ENCODE results near the gene GDI2.
A peak's percentile ranks its signal among the peaks of the same experiment; 100 is the strongest.

Gene GDI2

DNA sequence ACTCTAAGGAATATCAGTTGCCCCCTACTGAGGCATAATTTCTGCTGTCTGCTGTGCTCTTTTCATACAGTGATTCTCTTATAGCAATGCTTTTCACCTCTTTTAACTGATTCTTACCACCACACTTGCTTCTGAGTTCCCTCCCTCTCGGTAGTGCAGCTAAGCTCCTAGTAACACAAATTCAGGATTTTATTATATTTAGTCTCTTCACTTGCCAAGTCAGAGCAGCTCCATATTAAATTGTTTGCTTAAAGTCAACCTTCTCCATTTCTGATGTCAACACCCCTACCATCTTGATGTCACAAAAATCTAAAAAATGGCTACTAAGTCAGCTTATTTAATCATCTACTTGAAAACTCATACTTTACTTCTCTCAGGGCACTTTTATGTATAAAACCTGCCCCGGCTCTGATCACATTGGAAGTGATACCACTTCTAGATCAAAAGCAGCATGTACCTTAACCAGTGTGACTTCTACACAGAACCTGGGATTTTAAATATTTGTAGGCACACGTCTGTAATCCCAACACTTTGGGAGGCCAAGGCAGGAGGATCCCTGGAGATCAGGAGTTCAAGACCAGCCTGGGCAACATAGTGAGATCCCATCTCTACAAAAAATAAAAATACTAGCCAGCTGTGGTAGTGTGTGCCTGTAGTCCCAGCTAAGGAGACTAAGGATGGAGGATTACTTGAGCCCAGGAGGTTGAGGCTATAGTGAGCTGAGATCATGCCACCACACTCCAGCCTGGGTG, 55.3 kb downstream of the GDI2 start:
- H3K4me3 ChIP-seq (ENCODE audit: low read depth, low read length), result no peak overlapping the region
- no peak for DNase-seq (ENCODE audit: low read depth)

DNA sequence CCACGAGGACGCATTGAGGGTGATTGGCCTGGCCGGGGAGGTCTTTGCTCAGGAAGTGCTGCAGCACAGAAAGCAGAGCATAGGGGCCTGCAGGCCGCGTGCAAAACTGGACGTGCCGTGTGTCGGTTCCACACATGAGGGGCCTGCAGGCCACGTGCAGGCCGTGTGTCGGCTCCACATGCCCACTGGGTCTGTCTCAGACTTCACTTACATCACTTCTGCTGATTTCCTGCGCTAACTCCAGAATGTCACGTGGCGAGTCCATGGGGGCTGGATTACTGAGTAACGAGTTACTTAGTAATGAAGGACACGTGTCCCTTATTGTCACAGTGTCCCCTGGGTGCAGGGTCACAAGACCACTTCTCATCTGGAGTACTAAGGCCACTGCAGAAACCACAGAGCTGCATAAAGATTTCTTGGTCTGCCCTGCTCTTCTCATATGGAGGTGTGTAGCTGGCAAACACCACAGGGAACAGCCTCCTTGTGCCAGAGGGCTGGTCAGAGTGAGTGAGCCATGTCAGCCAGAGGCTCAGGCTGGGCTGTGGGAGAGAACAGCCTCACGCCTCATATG, 60.8 kb downstream of the GDI2 start:
- H3K4me3 ChIP-seq (ENCODE audit: low read depth, low read length), result no peak overlapping the region
- peak; percentile 25 for DNase-seq (ENCODE audit: low read depth)

DNA sequence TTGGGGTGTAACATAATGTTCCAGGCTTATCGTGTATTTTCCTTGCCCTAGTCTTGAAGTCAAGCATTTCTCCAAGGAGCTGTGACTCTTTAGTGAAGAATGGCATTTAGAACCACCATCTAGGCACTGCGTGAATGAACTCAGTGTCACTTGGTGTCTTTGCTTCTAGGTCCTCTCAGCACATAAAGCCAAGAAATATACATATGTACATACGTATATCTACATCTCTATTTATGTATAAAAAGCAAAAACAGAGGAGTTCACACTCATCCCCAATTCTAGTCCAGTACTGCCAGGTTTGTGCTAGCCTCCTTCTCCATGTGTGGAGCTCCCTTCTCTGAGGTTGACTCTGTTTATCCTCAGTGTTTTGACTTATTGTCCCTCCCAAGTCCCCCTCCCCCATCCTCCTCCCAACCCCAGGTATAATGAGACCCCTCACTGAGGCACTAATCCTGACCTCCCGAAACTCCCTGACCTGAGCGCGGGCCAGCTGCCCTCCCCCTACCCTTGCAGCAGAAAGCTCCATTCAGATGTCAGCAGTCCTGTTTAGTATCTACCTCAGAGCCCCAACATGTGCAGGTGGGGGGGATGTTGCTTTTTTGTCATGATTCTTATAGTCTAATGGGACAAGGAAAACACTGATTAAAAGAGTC, 61.5 kb downstream of the GDI2 start:
- no peak overlapping the region for H3K4me3 ChIP-seq (ENCODE audit: low read depth, low read length)
- DNase-seq (ENCODE audit: low read depth), result no peak

DNA sequence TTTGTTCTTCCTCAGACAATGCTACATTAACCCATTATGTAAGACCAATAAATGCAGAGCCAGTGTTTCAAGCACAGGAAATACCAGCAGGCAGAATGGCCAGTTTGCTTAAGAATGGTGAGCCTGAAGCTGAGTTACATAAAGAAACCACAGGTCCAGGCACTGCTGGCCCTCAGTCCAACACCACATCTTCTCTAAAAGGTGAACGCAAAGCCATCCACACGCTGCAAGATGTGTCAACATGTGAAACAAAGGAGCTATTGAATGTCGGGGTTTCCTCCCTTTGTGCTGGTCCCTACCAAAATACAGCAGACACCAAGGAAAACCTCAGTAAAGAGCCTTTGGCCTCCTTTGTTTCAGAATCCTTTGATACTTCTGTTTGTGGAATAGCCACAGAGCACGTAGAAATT, 64.8 kb downstream of the GDI2 start:
- no peak for DNase-seq (ENCODE audit: low read depth)
- H3K4me3 ChIP-seq (ENCODE audit: low read depth, low read length), result no peak overlapping the region

DNA sequence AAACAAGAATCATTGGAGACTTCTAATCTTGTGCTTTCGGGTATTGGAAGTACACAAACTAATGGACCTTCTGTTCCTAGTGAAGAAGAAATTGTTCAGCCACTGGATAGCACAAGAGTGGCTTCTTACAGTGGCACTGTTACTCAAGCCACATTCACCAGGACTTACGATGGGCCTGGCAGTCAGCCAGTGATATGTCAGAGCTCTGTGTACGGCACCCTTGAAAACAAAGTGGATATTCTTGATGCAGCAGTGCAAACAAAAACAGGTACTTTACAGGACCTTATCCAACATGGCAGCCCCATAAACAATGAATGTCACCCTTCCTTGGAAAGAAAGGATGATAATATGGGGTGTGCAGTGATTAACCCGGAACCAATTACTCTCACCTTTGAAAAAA, 67.0 kb downstream of the GDI2 start:
- no peak for DNase-seq (ENCODE audit: low read depth)
- no peak overlapping the region for H3K4me3 ChIP-seq (ENCODE audit: low read depth, low read length)

DNA sequence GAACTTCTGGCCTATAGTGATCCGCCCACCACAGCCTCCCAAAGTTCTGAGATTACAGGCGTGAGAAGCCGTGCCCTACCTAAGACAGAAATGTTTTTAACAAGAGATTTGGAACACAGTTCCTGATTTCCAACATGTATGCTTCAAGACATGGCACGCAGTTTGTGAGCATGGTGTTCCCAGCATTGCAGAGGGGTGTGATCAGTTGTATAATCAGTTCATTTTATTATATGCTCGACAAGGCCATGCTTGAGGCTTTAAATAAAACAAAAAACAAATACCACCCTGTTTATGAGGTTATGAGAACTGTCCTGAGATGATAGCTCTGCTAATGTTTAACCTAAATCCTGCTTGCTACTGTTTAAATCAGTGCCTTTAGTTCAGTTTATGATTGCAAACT, 68.4 kb downstream of the GDI2 start:
- H3K4me3 ChIP-seq (ENCODE audit: low read depth, low read length), result no peak overlapping the region
- no peak for DNase-seq (ENCODE audit: low read depth)

DNA sequence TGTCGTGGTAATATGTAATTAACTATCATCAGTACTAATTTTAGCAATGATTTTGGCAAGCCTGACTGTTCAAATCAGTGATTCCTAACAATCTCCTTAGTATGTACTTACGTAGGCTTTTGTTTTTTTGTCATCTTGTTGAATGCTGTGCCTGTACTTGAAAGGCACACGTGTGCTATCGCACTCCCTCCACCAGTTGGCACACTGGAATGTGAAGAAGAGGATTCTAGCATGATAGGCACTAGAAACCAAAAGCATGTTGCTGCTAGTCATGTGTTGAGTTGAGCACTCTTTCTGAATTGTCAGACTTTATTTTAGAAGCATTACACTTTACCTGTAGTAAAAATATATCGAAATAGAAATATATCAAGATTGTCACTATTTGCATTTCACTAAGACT, 69.5 kb downstream of the GDI2 start:
- no peak overlapping the region for H3K4me3 ChIP-seq (ENCODE audit: low read depth, low read length)
- no peak for DNase-seq (ENCODE audit: low read depth)

DNA sequence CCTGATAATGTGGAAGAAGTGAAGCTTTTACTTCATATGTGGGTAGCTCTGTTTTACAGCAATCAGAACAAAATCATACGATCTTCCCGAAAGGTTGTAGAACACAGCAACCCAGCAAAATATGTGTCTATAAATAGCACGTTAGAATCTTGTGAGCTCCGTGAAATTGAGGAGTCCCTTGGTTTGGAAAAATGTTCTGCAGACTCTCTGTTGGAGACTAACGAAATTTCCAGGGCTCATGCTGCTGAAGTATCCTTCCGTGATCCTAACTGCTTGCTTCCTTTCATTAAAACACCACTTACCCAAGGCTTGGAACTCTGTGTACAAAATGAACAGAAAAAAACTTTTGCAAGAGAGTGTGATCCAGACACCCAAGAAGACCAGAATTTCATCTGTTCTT, 71.1 kb downstream of the GDI2 start:
- DNase-seq (ENCODE audit: low read depth), result no peak
- H3K4me3 ChIP-seq (ENCODE audit: low read depth, low read length), result no peak overlapping the region

DNA sequence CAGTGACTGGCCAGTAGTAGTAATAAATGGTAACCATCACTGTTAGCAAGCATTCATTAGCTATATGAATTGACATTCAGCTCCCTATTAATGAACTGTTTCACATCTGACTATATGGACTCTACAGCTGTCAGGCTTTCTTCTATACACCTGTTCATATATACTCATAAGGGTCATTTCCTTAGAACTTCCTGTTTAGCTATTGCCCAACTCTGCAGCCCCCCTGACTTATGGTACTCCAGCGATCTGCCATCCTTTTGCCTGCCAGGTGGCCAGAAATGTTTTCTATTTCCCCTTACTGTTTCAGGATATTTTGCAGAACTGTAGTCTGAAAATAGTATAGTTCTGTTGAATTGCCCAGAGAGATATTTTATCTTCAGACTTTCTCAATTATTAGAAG, 72.0 kb downstream of the GDI2 start:
- no peak overlapping the region for H3K4me3 ChIP-seq (ENCODE audit: low read depth, low read length)

DNA sequence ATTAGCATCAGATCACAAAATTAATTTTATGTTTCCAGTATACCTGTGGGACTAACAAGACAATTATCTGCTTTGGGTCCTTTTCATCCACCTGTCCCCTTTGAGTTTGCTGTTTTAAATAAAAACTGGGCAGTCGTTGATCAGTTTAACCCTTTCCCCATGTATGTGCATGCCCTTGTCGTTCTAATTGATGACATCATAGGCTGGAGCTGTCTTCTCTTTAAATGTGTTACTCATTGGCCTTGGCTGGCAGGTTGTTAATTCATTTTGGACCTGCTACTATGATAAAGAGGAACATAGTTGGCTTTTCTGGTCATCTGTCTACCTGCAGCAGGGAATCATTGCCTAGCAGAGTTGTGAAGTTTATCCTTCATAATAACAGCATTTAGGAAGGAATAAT, 74.8 kb downstream of the GDI2 start:
- no peak for DNase-seq (ENCODE audit: low read depth)
- no peak overlapping the region for H3K4me3 ChIP-seq (ENCODE audit: low read depth, low read length)

More for the DNA sequence above, 72.0 kb downstream of the GDI2 start:
- DNase-seq (ENCODE audit: low read depth), result no peak

DNA sequence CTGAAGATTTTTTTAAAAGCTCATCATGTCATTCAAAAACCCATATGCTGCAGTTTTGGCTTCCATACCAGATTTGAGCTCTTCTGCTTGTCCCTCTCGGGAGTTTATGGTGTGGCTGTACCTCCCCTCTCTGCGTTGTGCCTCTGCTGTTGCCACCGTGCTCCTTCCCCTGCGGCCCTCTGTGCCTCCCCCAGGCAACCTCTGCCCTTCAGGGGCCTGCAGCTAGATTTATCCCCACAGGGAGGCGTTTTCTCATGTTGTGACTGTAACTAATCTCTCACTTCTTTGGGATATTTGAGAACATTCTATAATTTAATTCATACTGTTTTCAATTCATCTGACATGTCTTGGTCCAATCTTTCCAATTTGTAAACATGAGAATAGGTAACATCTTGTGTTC, 75.9 kb downstream of the GDI2 start:
- H3K4me3 ChIP-seq (ENCODE audit: low read depth, low read length), result no peak overlapping the region
- DNase-seq (ENCODE audit: low read depth), result no peak

DNA sequence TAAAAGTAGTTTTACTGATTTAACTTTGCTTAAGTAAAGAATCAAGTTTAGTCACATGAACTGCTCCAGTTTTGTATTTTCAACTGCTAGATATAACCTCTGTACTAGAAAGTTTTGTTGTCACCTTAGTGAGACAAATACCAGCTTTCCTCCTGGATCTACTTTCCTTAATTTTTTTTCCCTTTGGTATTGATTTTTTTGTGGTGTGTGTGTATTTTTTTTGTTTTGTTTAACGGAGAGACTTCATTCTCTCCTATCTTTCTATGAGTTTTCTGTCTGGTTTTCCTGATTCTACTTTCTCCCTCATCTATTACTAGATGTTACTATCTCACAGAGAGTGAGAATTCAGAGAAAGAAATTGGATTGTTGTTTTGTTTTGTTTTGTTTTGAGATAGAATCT, 76.6 kb downstream of the GDI2 start:
- no peak overlapping the region for H3K4me3 ChIP-seq (ENCODE audit: low read depth, low read length)
- DNase-seq (ENCODE audit: low read depth), result no peak

DNA sequence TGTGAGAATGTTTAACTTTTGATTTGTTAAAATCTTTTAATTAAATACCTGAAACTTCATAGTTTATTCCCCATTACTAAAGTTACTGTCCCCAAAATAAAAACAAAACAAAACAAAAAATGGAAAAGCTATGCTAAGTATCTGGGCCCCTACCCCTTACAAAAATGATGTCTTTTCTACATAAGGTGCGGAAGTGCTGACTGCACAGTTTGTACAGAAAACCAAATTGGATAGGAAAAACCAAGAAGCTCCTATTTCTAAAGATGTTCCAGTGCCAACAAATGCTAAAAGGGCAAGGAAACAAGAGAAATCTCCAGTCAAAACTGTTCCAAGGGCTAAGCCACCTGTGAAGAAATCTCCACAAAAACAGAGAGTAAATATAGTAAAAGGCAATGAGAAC, 78.1 kb downstream of the GDI2 start:
- H3K4me3 ChIP-seq (ENCODE audit: low read depth, low read length), result no peak overlapping the region

DNA sequence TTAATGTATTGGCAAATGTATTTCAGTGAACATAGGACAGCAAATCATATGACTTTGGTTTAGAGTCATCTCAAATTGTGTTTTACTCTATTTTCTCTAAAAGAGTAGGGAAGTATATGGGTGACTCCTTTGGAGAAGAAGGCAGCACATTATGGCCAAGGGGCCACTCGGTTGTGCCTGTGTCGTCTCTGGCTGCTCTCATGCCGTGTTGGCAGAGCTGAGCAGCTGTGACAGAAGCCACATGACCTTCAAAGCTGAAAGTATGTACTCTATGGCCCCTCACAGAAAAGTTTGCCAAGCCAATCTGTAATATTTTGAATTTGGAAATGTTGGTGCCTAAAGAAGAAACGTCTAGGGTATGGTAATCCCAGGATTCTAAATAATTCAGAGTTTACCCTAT, 81.1 kb downstream of the GDI2 start:
- H3K4me3 ChIP-seq (ENCODE audit: low read depth, low read length), result no peak overlapping the region
- DNase-seq (ENCODE audit: low read depth), result no peak

More for the DNA sequence above, 78.1 kb downstream of the GDI2 start:
- no peak for DNase-seq (ENCODE audit: low read depth)

DNA sequence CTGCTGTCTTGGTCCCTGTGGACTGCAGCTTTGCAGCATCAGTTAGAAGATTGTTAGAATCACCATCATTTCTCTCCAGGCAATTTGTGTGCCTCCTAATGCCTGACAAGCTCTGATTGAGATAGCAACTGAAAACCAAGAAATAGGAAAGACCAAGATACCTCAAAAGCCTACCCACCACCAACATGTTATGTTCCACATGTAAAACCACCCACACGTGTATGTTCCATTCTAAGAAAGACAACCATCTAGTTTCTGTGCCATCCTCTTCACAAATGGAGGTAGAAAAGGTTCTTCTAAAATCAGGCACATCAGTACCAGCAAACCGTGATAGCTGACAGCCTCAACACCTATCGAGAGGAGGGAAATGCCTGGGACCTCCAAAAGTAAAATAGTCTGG, 81.7 kb downstream of the GDI2 start:
- no peak overlapping the region for H3K4me3 ChIP-seq (ENCODE audit: low read depth, low read length)
- DNase-seq (ENCODE audit: low read depth), result no peak

DNA sequence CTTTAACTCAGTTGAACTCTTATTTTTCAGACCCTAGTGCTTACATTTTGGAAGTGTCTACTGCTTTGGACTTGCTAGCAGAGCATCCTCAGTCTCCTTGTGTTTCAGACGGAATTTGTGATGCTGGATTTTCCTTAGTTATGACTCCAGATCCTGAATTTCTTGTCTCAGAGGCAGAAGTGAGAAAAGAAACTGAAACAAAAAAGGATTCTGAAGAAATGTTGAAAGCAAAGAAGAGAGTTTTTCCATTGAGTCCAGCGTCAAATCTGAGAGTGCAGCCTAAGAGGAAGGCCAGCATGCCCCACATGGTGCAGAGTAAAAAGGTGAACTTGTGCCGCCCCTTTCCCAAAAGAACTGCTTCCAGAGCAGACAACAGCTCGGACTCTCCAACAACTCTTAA, 82.5 kb downstream of the GDI2 start:
- DNase-seq (ENCODE audit: low read depth), result no peak
- H3K4me3 ChIP-seq (ENCODE audit: low read depth, low read length), result no peak overlapping the region

DNA sequence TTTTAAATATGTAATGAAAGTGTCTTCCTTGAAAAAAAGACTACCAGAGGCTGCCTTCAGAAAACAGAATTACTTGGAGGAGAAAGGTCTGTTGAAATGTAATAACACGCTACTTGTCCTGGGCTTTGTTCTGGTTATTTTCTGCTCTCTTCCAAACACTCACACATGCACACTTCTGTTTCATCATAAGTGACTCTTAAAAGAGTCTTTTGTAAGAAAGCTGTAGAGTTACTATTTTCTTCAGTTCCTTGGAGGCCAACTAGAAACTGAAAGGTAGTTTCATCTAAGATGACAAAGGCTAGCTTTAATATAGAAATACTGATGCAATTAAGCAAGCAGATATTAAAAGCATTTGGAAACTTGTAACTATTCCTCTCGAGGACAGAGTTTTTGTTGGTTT, 89.5 kb downstream of the GDI2 start:
- no peak overlapping the region for H3K4me3 ChIP-seq (ENCODE audit: low read depth, low read length)
- no peak for DNase-seq (ENCODE audit: low read depth)

DNA sequence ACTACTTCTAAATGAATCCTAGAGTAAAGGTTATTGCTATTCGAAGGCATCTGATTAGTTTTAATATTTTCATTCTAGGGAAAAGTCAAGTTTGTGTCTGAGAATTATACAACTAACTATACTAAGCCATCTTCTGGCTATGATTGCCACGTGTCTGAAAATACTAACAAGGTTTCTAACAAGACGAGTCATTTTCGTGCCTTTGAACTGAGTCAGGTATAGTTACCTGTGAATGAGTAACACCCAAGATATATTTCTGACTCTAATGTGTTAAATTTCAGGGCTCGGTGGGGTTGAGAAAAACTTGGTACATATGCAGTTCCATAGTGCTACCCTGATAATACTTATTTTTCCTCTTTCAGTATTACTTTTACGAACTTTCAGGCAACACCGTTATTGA, 93.1 kb downstream of the GDI2 start:
- DNase-seq (ENCODE audit: low read depth), result no peak
- no peak overlapping the region for H3K4me3 ChIP-seq (ENCODE audit: low read depth, low read length)

DNA sequence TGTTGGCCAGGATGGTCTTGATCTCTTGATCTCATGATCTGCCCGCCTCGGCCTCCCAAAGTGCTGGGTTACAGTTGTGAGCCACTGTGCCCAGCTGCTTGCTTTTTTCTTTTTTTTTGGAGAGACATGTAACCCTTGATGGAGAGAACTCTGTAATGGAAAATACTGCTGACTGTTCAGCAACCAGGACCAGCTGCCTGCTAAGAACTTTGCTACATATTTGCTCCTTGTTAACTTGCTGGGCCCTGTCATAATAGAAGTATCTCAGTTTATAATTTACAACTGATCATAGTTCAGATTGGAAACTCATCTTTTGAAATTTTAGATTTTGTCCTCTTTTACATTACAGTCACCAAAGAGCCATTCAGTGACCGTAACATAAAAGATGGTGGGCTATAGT, 93.7 kb downstream of the GDI2 start:
- H3K4me3 ChIP-seq (ENCODE audit: low read depth, low read length), result no peak overlapping the region
- DNase-seq (ENCODE audit: low read depth), result no peak
